ENCODE results near the gene NKX1-1.

The NKX1-1 gene

DNA sequence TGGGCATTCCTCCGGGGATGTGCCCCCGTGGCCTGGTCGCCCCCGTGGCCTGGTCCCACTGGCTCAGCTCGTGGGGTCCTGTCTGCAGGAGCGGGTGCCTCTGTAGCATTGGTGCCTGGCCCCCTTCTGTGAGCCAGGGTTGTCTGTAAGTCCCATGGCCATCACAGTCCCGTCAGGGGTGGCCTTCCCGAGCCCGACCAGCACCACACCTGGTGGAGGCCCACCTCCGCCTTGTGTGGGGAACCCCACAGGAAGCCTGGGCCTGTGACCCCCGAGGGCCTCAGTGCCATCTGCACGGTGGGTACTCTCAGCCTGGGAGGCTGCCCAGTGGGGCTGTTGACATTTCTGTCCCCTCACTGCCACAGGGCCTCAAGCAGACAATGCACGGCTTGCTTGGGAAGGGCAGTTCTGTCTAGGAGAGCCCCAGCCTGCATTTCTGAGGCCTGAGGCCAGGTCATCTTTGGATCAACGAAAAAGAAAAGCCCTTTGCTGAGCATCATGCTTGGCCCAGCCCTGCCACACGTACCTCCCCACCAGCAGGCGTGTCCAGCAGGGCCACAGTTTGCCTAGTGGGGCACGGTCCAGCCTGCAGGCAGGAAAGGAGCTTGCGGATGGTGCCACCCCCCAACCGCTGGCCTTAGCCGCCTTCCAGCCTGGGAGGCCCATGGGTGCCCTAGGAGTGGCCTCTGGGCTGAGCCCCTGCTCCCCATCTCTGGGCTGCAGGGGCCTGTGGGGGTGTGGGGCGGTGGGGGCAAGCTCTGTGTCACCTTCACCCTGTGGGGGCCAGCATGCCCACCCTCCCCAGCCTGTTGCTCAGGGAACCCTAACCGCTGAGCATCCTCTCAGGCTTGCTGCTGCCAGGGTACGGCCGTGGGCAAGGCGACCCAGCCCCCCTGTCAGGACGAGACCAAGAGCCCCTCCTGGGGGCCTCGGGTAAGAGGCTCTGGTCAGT, 23.2 kb downstream of the NKX1-1 start:
- Histone ChIP-seq H4K12ac (ENCODE audit: low read depth, low read length) (no peak overlapping the region), H3K4me1 (ENCODE audit: control insufficient read depth in 1 of 2, insufficient read depth in 2 of 2, low read length in 2 of 2) (no peaks in the 10 kb centered on the region), H2AFZ (ENCODE audit: insufficient read depth, low read length, poor library complexity) (no peak overlapping the region), H3K23ac (ENCODE audit: low read length) (no peak overlapping the region), H2BK12ac (ENCODE audit: low read length) (no peak overlapping the region), H3K27me3 (ENCODE audit: insufficient read depth, low read length) (no peaks in the 10 kb centered on the region), H3K79me1 (ENCODE audit: low read length) (no peaks in the 10 kb centered on the region), H3K36me3 (ENCODE audit: control insufficient read depth in 1 of 2, insufficient read depth in 2 of 2, low read length in 2 of 2) (peaks cover 28 to 31% of the 10 kb centered on the region in 2 experiments), H4K91ac (ENCODE audit: low read depth, low read length) (no peak overlapping the region), H2BK120ac (ENCODE audit: insufficient read depth, low read length, poor library complexity) (no peak overlapping the region), H3K4me3 (ENCODE audit: low read depth, low read length) (no peak overlapping the region), H4K8ac (ENCODE audit: low read depth, low read length) (no peak overlapping the region), H3K79me2 (ENCODE audit: control insufficient read depth, insufficient read depth, low read length, poor library complexity) (no peaks in the 10 kb centered on the region), H3K14ac (ENCODE audit: low read length) (no peak overlapping the region), H3K27ac (ENCODE audit: low read depth, low read length) (no peak overlapping the region), H2BK5ac (ENCODE audit: low read depth, low read length, poor library complexity) (no peak overlapping the region), H3K9ac (ENCODE audit: low read length) (no peak overlapping the region), H3K18ac (ENCODE audit: low read length) (no peak overlapping the region), H3K9me3 (ENCODE audit: insufficient read depth, low read depth, low read length) (no peaks in the 10 kb centered on the region), H2AK5ac (ENCODE audit: low read length) (no peak overlapping the region), H3K4ac (ENCODE audit: low read depth, low read length) (no peak overlapping the region), H3K4me2 (ENCODE audit: low read length) (no peak overlapping the region)
- no peak for DNase-seq
- no CpG with 5 or more reads among the region's 27 CpGs for WGBS (ENCODE audit: extremely low coverage, insufficient coverage, insufficient read length)

DNA sequence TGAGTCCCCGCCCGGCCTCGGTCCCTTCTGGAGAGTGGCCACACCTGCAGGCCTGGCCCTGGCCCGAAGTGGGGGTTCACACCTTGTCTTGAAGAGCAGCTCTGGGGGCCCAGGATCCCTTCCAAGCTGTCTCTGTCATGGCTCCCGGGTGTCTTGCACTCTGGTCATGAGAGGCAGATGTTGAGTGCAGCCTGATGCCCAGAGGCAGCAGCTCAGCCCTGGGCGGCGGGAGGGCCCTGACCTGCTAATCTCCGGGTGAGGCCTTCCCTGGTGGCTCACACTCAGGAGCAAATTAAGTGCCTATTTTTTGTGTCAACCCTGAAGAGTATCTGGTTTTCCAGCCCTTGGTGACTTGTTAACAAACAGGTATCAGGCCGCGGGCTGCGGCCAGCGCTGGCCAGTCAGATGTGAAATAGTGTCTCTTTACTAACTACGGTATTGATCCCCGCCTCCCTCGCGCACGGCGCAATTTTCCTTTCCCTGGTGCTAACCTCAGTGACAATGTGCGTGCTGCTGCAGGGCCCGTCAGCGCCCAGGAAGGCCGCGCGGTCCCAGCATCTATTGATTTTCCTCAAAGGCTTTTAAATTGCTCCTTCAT, 24.2 kb downstream of the NKX1-1 start:
- no peak overlapping the region for H3K4ac ChIP-seq (ENCODE audit: low read depth, low read length)
- no CpG with 5 or more reads among the region's 24 CpGs for WGBS (ENCODE audit: extremely low coverage, insufficient coverage, insufficient read length)

DNA sequence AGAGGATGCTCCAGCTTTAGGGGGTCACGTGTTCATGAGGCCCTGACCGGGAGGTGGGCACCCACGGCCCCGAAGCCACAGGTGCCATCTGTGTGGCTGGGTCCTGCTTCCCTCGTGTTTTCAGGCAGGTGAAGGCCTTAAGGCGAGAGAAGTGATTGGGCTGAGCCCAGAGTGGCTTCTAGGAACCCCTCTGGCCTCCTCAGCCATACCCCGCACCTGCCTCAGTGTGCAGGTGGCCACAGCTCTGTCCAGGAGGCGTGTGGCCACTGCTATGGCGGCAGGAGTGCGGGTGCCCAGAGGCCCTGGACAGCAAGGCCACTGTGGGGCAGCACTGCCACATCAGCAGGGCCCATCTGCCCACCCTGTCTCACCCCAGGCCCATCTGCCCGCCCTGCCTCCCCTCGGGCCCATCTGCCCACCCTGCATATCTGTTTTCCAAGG, 25.0 kb downstream of the NKX1-1 start:
- no peak for DNase-seq
- no peak overlapping the region for H3K4me2 ChIP-seq (ENCODE audit: low read length)
- no peak overlapping the region for H3K4ac ChIP-seq (ENCODE audit: low read depth, low read length)
- H3K79me1 ChIP-seq (ENCODE audit: low read length), result no peaks in the 10 kb centered on the region
- no peak overlapping the region for H3K14ac ChIP-seq (ENCODE audit: low read length)
- H3K36me3 ChIP-seq (ENCODE audit: control insufficient read depth in 1 of 2, insufficient read depth in 2 of 2, low read length in 2 of 2), result peaks cover 35 to 37% of the 10 kb centered on the region in 2 experiments
- H4K91ac ChIP-seq (ENCODE audit: low read depth, low read length), result no peak overlapping the region
- H3K27me3 ChIP-seq (ENCODE audit: insufficient read depth, low read length), result no peaks in the 10 kb centered on the region
- H3K4me3 ChIP-seq (ENCODE audit: low read depth, low read length), result no peak overlapping the region
- H4K8ac ChIP-seq (ENCODE audit: low read depth, low read length), result no peak overlapping the region
- no peak overlapping the region for H2BK5ac ChIP-seq (ENCODE audit: low read depth, low read length, poor library complexity)
- H3K79me2 ChIP-seq (ENCODE audit: control insufficient read depth, insufficient read depth, low read length, poor library complexity), result no peaks in the 10 kb centered on the region
- no peak overlapping the region for H2AFZ ChIP-seq (ENCODE audit: insufficient read depth, low read length, poor library complexity)
- H2BK120ac ChIP-seq (ENCODE audit: insufficient read depth, low read length, poor library complexity), result no peak overlapping the region
- H4K12ac ChIP-seq (ENCODE audit: low read depth, low read length), result no peak overlapping the region
- H3K23ac ChIP-seq (ENCODE audit: low read length), result no peak overlapping the region
- H2BK12ac ChIP-seq (ENCODE audit: low read length), result no peak overlapping the region
- H3K9ac ChIP-seq (ENCODE audit: low read length), result no peak overlapping the region
- H3K18ac ChIP-seq (ENCODE audit: low read length), result no peak overlapping the region
- H3K27ac ChIP-seq (ENCODE audit: low read depth, low read length), result no peak overlapping the region
- H2AK5ac ChIP-seq (ENCODE audit: low read length), result no peak overlapping the region
- H3K9me3 ChIP-seq (ENCODE audit: insufficient read depth, low read depth, low read length), result no peaks in the 10 kb centered on the region
- no peaks in the 10 kb centered on the region for H3K4me1 ChIP-seq (ENCODE audit: control insufficient read depth in 1 of 2, insufficient read depth in 2 of 2, low read length in 2 of 2)
- no CpG with 5 or more reads among the region's 12 CpGs for WGBS (ENCODE audit: extremely low coverage, insufficient coverage, insufficient read length)

More for the DNA sequence above, 24.2 kb downstream of the NKX1-1 start:
- no peaks in the 10 kb centered on the region for H3K4me1 ChIP-seq (ENCODE audit: control insufficient read depth in 1 of 2, insufficient read depth in 2 of 2, low read length in 2 of 2)
- H3K79me2 ChIP-seq (ENCODE audit: control insufficient read depth, insufficient read depth, low read length, poor library complexity), result no peaks in the 10 kb centered on the region
- H4K12ac ChIP-seq (ENCODE audit: low read depth, low read length), result no peak overlapping the region
- H3K27ac ChIP-seq (ENCODE audit: low read depth, low read length), result no peak overlapping the region
- H3K18ac ChIP-seq (ENCODE audit: low read length), result no peak overlapping the region
- no peak overlapping the region for H2BK120ac ChIP-seq (ENCODE audit: insufficient read depth, low read length, poor library complexity)
- DNase-seq, result no peak
- no peak overlapping the region for H3K4me3 ChIP-seq (ENCODE audit: low read depth, low read length)
- H3K9ac ChIP-seq (ENCODE audit: low read length), result no peak overlapping the region
- no peaks in the 10 kb centered on the region for H3K79me1 ChIP-seq (ENCODE audit: low read length)
- no peak overlapping the region for H4K91ac ChIP-seq (ENCODE audit: low read depth, low read length)
- H3K36me3 ChIP-seq (ENCODE audit: control insufficient read depth in 1 of 2, insufficient read depth in 2 of 2, low read length in 2 of 2), result peaks cover 31% of the 10 kb centered on the region in 2 experiments
- no peak overlapping the region for H2BK5ac ChIP-seq (ENCODE audit: low read depth, low read length, poor library complexity)
- H3K23ac ChIP-seq (ENCODE audit: low read length), result no peak overlapping the region
- H4K8ac ChIP-seq (ENCODE audit: low read depth, low read length), result no peak overlapping the region
- no peak overlapping the region for H2BK12ac ChIP-seq (ENCODE audit: low read length)
- H3K9me3 ChIP-seq (ENCODE audit: insufficient read depth, low read depth, low read length), result no peaks in the 10 kb centered on the region
- H2AFZ ChIP-seq (ENCODE audit: insufficient read depth, low read length, poor library complexity), result no peak overlapping the region
- H3K27me3 ChIP-seq (ENCODE audit: insufficient read depth, low read length), result no peaks in the 10 kb centered on the region
- no peak overlapping the region for H3K4me2 ChIP-seq (ENCODE audit: low read length)
- H2AK5ac ChIP-seq (ENCODE audit: low read length), result no peak overlapping the region
- no peak overlapping the region for H3K14ac ChIP-seq (ENCODE audit: low read length)

DNA sequence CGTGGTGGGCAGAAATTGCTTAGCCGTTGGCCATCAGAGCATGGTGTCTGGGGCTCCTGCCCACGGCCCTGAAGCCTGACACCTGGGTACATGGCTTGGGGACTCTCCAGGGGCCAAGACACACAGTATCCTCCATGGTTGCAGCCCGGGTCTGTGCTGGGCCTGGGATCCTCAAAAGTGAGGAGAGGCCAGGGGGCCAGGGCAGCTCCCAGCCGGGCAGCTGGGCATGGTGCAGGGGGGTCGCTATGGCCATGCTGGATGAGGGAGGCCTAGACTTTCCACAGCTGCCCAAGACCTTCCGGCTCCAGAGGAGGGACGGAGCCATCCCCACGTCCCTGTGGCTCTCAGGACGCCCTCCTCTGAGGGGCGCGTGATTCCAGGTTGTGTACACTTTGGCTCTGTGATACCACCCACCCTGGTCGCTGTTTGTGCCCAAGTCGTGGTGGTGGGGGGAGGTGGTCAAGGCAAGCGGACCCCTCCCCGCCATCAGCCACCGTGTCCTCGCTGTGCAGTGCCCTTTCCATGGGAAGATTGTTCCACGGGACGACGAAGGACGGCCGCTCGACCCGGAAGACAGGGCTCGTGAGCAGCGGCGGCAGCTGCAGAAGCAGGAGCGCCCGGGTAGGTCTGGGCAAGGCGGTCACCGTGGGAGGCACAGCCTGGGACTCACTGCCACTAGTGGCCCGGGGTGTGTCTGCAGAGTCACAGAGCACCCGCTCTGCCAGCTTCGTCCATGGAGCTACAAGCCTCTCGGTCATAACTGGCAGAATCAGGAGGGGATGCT, 25.7 kb downstream of the NKX1-1 start:
- no peak overlapping the region for H3K27ac ChIP-seq (ENCODE audit: low read depth, low read length)
- WGBS (ENCODE audit: extremely low coverage, insufficient coverage, insufficient read length), result no CpG with 5 or more reads among the region's 36 CpGs

More for the DNA sequence above, 25.7 kb downstream of the NKX1-1 start:
- Histone ChIP-seq H3K4me1 (ENCODE audit: control insufficient read depth in 1 of 2, insufficient read depth in 2 of 2, low read length in 2 of 2) (no peaks in the 10 kb centered on the region), H4K91ac (ENCODE audit: low read depth, low read length) (no peak overlapping the region), H3K36me3 (ENCODE audit: control insufficient read depth in 1 of 2, insufficient read depth in 2 of 2, low read length in 2 of 2) (peaks cover 36 to 39% of the 10 kb centered on the region in 2 experiments), H3K14ac (ENCODE audit: low read length) (no peak overlapping the region), H4K12ac (ENCODE audit: low read depth, low read length) (no peak overlapping the region), H3K18ac (ENCODE audit: low read length) (no peak overlapping the region), H2BK5ac (ENCODE audit: low read depth, low read length, poor library complexity) (no peak overlapping the region), H3K4me2 (ENCODE audit: low read length) (no peak overlapping the region), H2BK12ac (ENCODE audit: low read length) (no peak overlapping the region), H2AK5ac (ENCODE audit: low read length) (no peak overlapping the region), H2AFZ (ENCODE audit: insufficient read depth, low read length, poor library complexity) (no peak overlapping the region), H3K9ac (ENCODE audit: low read length) (no peak overlapping the region), H3K23ac (ENCODE audit: low read length) (no peak overlapping the region), H3K79me2 (ENCODE audit: control insufficient read depth, insufficient read depth, low read length, poor library complexity) (no peaks in the 10 kb centered on the region), H3K27me3 (ENCODE audit: insufficient read depth, low read length) (no peaks in the 10 kb centered on the region), H4K8ac (ENCODE audit: low read depth, low read length) (no peak overlapping the region), H3K9me3 (ENCODE audit: insufficient read depth, low read depth, low read length) (no peaks in the 10 kb centered on the region), H2BK120ac (ENCODE audit: insufficient read depth, low read length, poor library complexity) (no peak overlapping the region), H3K4me3 (ENCODE audit: low read depth, low read length) (no peak overlapping the region), H3K79me1 (ENCODE audit: low read length) (no peaks in the 10 kb centered on the region), H3K4ac (ENCODE audit: low read depth, low read length) (no peak overlapping the region)
- DNase-seq, result no peak

Measured in trophoblast cell (in vitro differentiated cells and primary cell).